ENCODE measurements around the gene TET2.

The TET2 gene

DNA sequence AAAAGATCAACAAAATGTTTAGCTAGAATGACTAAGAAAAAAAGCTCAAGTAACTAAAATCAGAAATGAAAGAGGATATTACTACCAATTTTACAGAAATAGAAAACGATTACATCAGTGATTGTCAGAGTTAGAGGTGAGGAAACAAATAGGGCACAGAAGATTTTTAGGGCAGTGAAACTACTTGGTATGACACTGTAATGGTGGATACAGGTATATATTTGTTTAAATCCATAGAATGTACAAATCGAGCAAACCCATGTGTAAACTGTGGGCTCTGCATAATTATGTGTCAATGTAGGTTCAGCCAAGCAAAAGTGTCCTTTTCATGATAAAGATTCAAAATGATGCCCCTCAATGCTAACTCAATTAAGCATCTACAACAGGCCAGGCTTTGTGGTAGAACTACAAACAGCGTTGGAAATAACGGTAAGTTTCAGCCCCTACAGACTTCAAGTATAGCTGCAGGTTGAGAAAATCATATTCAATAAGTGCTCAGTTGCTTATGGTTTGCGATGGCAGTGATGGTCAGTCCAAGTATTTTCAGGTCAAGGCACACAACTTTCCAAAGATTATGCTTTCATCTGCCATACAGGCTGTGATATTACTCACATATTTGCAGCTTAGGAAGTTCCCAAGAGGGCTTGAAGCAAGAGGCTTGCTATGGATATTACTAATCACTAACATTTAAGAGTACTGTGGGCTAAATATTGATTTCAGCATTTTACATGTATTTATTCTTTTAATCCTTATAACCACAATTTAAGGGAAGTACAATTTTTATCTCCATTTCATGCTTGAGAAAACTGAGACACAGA, 158.6 kb downstream of the TET2 start:
- no peak for DNase-seq

GRCh38 chr4:105306158-105306781, 159.6 kb downstream of the TET2 start:
- DNase-seq = no peak

DNA sequence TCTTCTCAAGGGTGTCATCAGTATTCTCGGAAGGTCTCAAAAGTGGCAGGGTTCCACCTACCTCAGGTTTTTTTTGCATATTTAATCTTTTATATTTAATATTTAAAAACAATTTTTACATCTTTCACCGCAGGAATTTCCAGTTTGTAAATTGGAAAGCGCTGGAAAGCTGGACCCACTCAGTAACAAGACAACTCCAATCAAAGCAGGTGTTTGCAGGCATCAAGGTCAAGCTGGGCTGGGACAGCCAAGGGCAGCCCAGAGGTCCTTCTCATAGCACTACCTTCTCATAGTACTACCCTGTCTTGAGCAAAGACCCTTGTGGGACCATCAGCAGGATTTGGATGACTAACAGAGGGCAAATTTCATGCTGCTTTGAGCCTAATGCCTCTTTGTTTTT, 160.1 kb downstream of the TET2 start:
- DNase-seq = no peak

GRCh38 chr4:105318486-105318885, 171.8 kb downstream of the TET2 start:
- DNase-seq = no peak

DNA sequence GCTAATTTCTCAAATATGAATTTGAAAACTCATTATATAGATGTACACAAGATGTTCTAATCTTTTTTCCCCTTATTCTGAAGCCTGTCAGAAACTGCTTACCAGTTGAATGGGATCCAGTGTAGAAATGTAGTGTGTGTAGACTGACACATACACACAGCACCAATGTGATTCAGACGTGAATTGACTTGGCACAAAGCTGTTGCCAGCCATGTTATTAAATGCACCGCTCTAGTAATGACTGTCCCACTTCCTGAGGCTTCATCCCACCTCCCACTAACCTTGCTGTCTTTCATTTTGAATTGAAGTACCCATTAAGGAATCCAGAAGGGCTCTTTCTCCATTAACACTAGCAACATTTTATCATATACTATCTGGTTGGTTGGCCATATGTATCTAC, 180.5 kb downstream of the TET2 start:
- no peak for DNase-seq

GRCh38 chr4:105327956-105328355, 181.3 kb downstream of the TET2 start:
- DNase-seq = no peak

DNA sequence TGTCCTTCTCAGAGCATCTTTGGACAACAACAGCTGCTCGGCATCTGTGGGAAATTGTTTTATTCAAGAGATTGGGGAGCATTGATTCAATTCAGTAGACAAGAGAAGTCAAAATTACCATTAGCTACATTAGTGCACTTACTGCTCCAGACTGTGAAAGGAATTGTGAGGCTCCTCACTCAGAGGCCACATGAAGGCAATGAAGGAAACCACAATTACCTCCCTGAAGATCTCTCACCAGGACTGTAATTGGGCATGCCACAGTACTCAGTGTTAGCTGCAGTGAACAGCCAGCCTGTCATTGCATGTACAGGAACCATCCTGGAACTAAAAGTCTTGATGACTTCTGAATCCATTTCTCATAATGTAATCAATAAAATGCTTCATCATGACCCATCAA, 182.4 kb downstream of the TET2 start:
- no peak for DNase-seq
